Ovary (tissue), 9 donors: Measurements from ENCODE around the gene TAS2R41. TPM values are rescaled to one million over a fixed set of nuclear protein-coding genes. Genes with fewer than 3 reads are reported as not detected.

Experiments used
- DNase-seq, 5 donors: peaks; one replicate each; pipeline ENCODE4 v3.0.0-alpha.2; 2019 to 2020
- H3K27ac ChIP-seq, 2 donors: fragments of 200-600 bp; one replicate each; pipeline versions ENCODE4 v1.5.1 to v1.8.0; 2019 to 2022
- H3K27me3 ChIP-seq: fragments of 200-600 bp; one replicate; pipeline ENCODE4 v1.8.0; 2022
- H3K36me3 ChIP-seq: fragments of 200-600 bp; sonication (generic); one replicate; pipeline ENCODE4 v1.5.1; 2019
- H3K4me1 ChIP-seq: one replicate; pipeline ENCODE4 v1.8.1; 2013; ENCODE audit warnings: mild to moderate bottlenecking, moderate library complexity; ENCODE audit not compliant: insufficient read depth
- H3K4me3 ChIP-seq: fragments of 200-600 bp; sonication (generic); one replicate; pipeline ENCODE4 v1.5.1; 2017
- H3K9me3 ChIP-seq, 2 donors: fragments of 200-600 bp in 1 of 2; sonication (generic) in 1 of 2; one replicate each; pipeline versions ENCODE4 v1.5.1 to v1.8.1; 2013 to 2019; ENCODE audit warnings: mild to moderate bottlenecking in 1 of 2, moderate library complexity in 1 of 2
- CTCF ChIP-seq, 3 donors: fragments of 450-650 bp in 2 of 3; fragments of 200-600 bp in 1 of 3; IDR thresholded peaks; one replicate each; pipeline versions ENCODE4 v1.5.1 to v1.8.0; 2016 to 2022; ENCODE audit warnings: antibody characterized with exemption in 3 of 3, mild to moderate bottlenecking in 1 of 3
- EP300 ChIP-seq: sonication (generic); formaldehyde crosslinking; IDR thresholded peaks from one replicate; pipeline ENCODE4 v1.6.1; 2017; ENCODE audit warnings: antibody characterized with exemption
- POLR2A ChIP-seq: fragments of 450-650 bp; IDR thresholded peaks from one replicate; pipeline ENCODE4 v1.6.1; 2017; ENCODE audit warnings: antibody characterized with exemption, mild to moderate bottlenecking, moderate library complexity
- WGBS, 3 donors: extraction: QIAGEN DNeasy Blood & Tissue Kit in 1 of 3; methylation state at CpG; one replicate each; pipeline versions ENCODE4 v1.1.5 to v1.1.7; 2013 to 2017; 5-methylcytosine and 5-hydroxymethylcytosine counted together
- intact Hi-C, 4 donors: fragments of 100-400 bp; cut with DNase I; formaldehyde crosslinking; loops; one replicate each; pipeline versions ENCODE4 v1.11.0 to v1.15.1; 2022 to 2023
- polyA plus RNA-seq, 2 donors: library from polyadenylated mRNA; stranded (reverse); fragments of 200-250 nt in 1 of 2; fragments of 350-450 nt in 1 of 2; fragmentation: Illumina TruSeq in 1 of 2; extraction: RNeasy Lipid Tissue Mini Kit (QIAGEN cat#74804) in 1 of 2; gene quantifications; one replicate each; pipeline ENCODE4 v1.2.3, GENCODE V29; 2013 to 2014
- total RNA-seq, 7 donors: library from RNA; depleted of rRNA in 2 of 7; stranded (reverse); fragments of >200 nt in 2 of 7; fragmentation: NEBNext Ultra II Directional in 3 of 7; extraction: Animal tissue kit (Norgen Biotek cat#: 25700) in 3 of 7; gene quantifications; one replicate each; pipeline versions ENCODE4 v1.1.0 to v1.2.4, GENCODE V29; 2016 to 2023
- donor health status: DM: no; HTN: no; CAD: no; lungs with moderate emphysema.
- donor health status: DM: no; HTN: no; CAD: no.
- donor health status: Bipolar disorder and iron deficiency.
- donor health status: DM: yes; HTN: yes; CAD: no.
- donor health status: DM: no; HTN: no; CAD: no.
- donor health status: DM: yes; HTN: yes; CAD: no.

Gene TAS2R41
- total and polyA plus RNA-seq, 9 donors = 0.50 TPM; not detected in 8

GRCh38 chr7:143503261-143503660, 25.6 kb downstream of the TAS2R41 start:
- intact Hi-C loops = no loop called here
- Histone ChIP-seq H3K9me3 (no peaks in the 10 kb centered on the region), H3K4me1 (peaks cover 1% of the 10 kb centered on the region), H3K4me3 (no peak overlapping the region), H3K27me3 (no peaks in the 10 kb centered on the region), H3K36me3 (no peaks in the 10 kb centered on the region), H3K27ac (no peak overlapping the region)
- no peak for DNase-seq
- TF ChIP-seq CTCF (IDR thresholded peaks at IDR 0.05) (no peak), EP300 (no peak), POLR2A (no peak)
- WGBS, 3 donors = 81 to 92% (median 90%) methylated on average over 2 of the region's 2 CpGs

GRCh38 chr7:143504215-143504936, 26.7 kb downstream of the TAS2R41 start:
- Histone ChIP-seq H3K36me3 (no peaks in the 10 kb centered on the region), H3K4me1 (peaks cover 1% of the 10 kb centered on the region), H3K27ac (no peak overlapping the region), H3K9me3 (no peaks in the 10 kb centered on the region), H3K27me3 (no peaks in the 10 kb centered on the region), H3K4me3 (no peak overlapping the region)
- 70 to 81% (median 75%) methylated on average over 5 of the region's 5 CpGs for WGBS, 3 donors
- TF ChIP-seq EP300 (no peak), CTCF (IDR thresholded peaks at IDR 0.05) (no peak)
- intact Hi-C loops = no loop called here
- DNase-seq = no peak

GRCh38 chr7:143504937-143505297, 27.2 kb downstream of the TAS2R41 start:
- intact Hi-C loops = no loop called here

GRCh38 chr7:143505838-143506237, 28.2 kb downstream of the TAS2R41 start:
- DNase-seq = no peak
- Histone ChIP-seq H3K27me3 (no peaks in the 10 kb centered on the region), H3K27ac (no peak overlapping the region), H3K9me3 (no peaks in the 10 kb centered on the region), H3K4me3 (no peak overlapping the region), H3K4me1 (no peaks in the 10 kb centered on the region), H3K36me3 (no peaks in the 10 kb centered on the region)
- WGBS, 3 donors = 83 to 85% (median 83%) methylated on average over 2 of the region's 2 CpGs
- no peak for TF ChIP-seq CTCF (IDR thresholded peaks at IDR 0.05)
- intact Hi-C loops = no loop called here

More at GRCh38 chr7:143504937-143505297, 27.2 kb downstream of the TAS2R41 start:
- H3K27ac ChIP-seq = no peak overlapping the region
- H3K4me3 ChIP-seq = no peak overlapping the region
- H3K27me3 ChIP-seq = no peaks in the 10 kb centered on the region
- DNase-seq = no peak
- no peaks in the 10 kb centered on the region for H3K36me3 ChIP-seq
- H3K9me3 ChIP-seq = no peaks in the 10 kb centered on the region
- peaks cover under 1% of the 10 kb centered on the region for H3K4me1 ChIP-seq
- TF ChIP-seq POLR2A (no peak), CTCF (IDR thresholded peaks at IDR 0.05) (no peak)
